HG02610 (cell line): Measurements from ENCODE around the gene ZNF827.
A peak's percentile ranks its signal among the peaks of the same experiment; 100 is the strongest.

ENCODE experiments used
- ATAC-seq: cut with Tn5 transposase; IDR thresholded peaks from one replicate; pipeline ENCODE4 v1.9.1; 2021; ENCODE audit warnings: mild to moderate bottlenecking, moderate library complexity; ENCODE audit not compliant: unreplicated experiment

Gene ZNF827

GRCh38 chr4:145935253-145936141 is 3.1 kb downstream of the ZNF827 start:
- peak; percentile 25 for ATAC-seq

- ATAC-seq = no peak
Measured at GRCh38 chr4:145934434-145935047, 4.1 kb downstream of the ZNF827 start.

- ATAC-seq = no peak
Measured at GRCh38 chr4:145933134-145933533, 5.5 kb downstream of the ZNF827 start.

GRCh38 chr4:145931403-145931802 is 7.2 kb downstream of the ZNF827 start:
- ATAC-seq = no peak

GRCh38 chr4:145930592-145930991 is 8.0 kb downstream of the ZNF827 start:
- no peak for ATAC-seq

- ATAC-seq = peak; percentile 56
Measured at GRCh38 chr4:145929415-145930178, 9.0 kb downstream of the ZNF827 start.

- ATAC-seq = no peak
Measured at GRCh38 chr4:145928748-145929147, 9.9 kb downstream of the ZNF827 start.

- ATAC-seq = no peak
Measured at GRCh38 chr4:145927030-145927429, 11.6 kb downstream of the ZNF827 start.

GRCh38 chr4:145921231-145921630 is 17.4 kb downstream of the ZNF827 start:
- no peak for ATAC-seq

- peak; percentile 42 for ATAC-seq
Measured at GRCh38 chr4:145920205-145920604, 18.4 kb downstream of the ZNF827 start.

- ATAC-seq = no peak
Measured at GRCh38 chr4:145912376-145912775, 26.2 kb downstream of the ZNF827 start.

- ATAC-seq = no peak
Measured at GRCh38 chr4:145909773-145910172, 28.9 kb downstream of the ZNF827 start.

GRCh38 chr4:145909281-145909715 is 29.3 kb downstream of the ZNF827 start:
- no peak for ATAC-seq

- no peak for ATAC-seq
Measured at GRCh38 chr4:145907812-145908211, 30.8 kb downstream of the ZNF827 start.

GRCh38 chr4:145907390-145907789 is 31.2 kb downstream of the ZNF827 start:
- no peak for ATAC-seq

- no peak for ATAC-seq
Measured at GRCh38 chr4:145904413-145905177, 34.0 kb downstream of the ZNF827 start.

- no peak for ATAC-seq
Measured at GRCh38 chr4:145902522-145902921, 36.1 kb downstream of the ZNF827 start.

- ATAC-seq = no peak
Measured at GRCh38 chr4:145899886-145900460, 38.6 kb downstream of the ZNF827 start.

- no peak for ATAC-seq
Measured at GRCh38 chr4:145898926-145899531, 39.6 kb downstream of the ZNF827 start.

- no peak for ATAC-seq
Measured at GRCh38 chr4:145898466-145898865, 40.2 kb downstream of the ZNF827 start.
